K562 (cell line): ENCODE data around the gene PPP4R1. TPM values are rescaled to one million over a fixed set of nuclear protein-coding genes. Genes with fewer than 3 reads are reported as not detected.

Source experiments
- ETS1 ChIP-seq: conservative IDR thresholded peaks from 2 replicates; pipeline ENCODE4 v1.6.1; 2011; ENCODE audit warnings: low read depth, mild to moderate bottlenecking, low read length; ENCODE audit not compliant: control insufficient read depth
- KAT7 ChIP-seq: sonication (generic); formaldehyde crosslinking; IDR thresholded peaks from 2 replicates; pipeline ENCODE4 v1.8.0; 2022; ENCODE audit warnings: missing genetic modification reagents, mild to moderate bottlenecking, borderline replicate concordance
- KDM5B ChIP-seq: fragments of 200-600 bp; sonication (generic); IDR thresholded peaks from 2 replicates; pipeline ENCODE4 v1.6.1; 2012; ENCODE audit warnings: low read depth, mild to moderate bottlenecking, moderate library complexity, low read length, control low read depth, inconsistent platforms; ENCODE audit not compliant: insufficient replicate concordance
- PTTG1 ChIP-seq: fragments of 450-650 bp; IDR thresholded peaks from 2 replicates; pipeline ENCODE4 v1.6.1; 2016; ENCODE audit warnings: low read depth, mild to moderate bottlenecking, missing genetic modification characterization, missing compliant biosample characterization
- ZC3H8 ChIP-seq: fragments of 450-650 bp; IDR thresholded peaks from 2 replicates; pipeline ENCODE4 v1.6.1; 2017
- ZNF165 ChIP-seq: fragments of 250-450 bp; sonication (Bioruptor Pico); IDR thresholded peaks from 2 replicates; pipeline ENCODE4 v1.4.0; 2020; ENCODE audit warnings: borderline replicate concordance
- polyA plus RNA-seq, 8 experiments: library from polyadenylated mRNA; depleted of rRNA in 4 of 8; stranded (reverse) in 5 of 8; unstranded in 3 of 8; fragments of >200 nt; fragmentation: Nextera tagmentation in 2 of 8; fragmentation: Illumina TruSeq in 1 of 8; extraction: Ambion mirVana in 2 of 8; extraction: Trizol in 1 of 8; gene quantifications; 2 replicates each; pipeline versions ENCODE4 v1.2.1 to v1.2.3, GENCODE V29; 2011 to 2014; ENCODE audit warnings: inconsistent platforms in 1 of 8, missing spikeins in 1 of 8
- total RNA-seq, 7 experiments: library from RNA; depleted of rRNA in 6 of 7; stranded (reverse); fragments of >200 nt in 6 of 7; fragmentation: Illumina TruSeq in 2 of 7; extraction: Trizol in 2 of 7; gene quantifications; 2 replicates each; pipeline versions ENCODE4 v1.2.1 to v1.2.3, GENCODE V29; 2011 to 2021; ENCODE audit warnings: low replicate concordance in 1 of 7
- TF ChIP-seq, protein P1 (sequence below): fragments of 250-450 bp; sonication (Bioruptor Pico); IDR thresholded peaks from 2 replicates; pipeline ENCODE4 v1.4.0; 2020
- TF ChIP-seq, protein P2 (sequence below): fragments of 450-650 bp; IDR thresholded peaks from 2 replicates; pipeline ENCODE4 v1.6.1; 2016
- TF ChIP-seq, protein P3 (sequence below): fragments of 250-450 bp; sonication (Bioruptor Pico); IDR thresholded peaks from 2 replicates; pipeline ENCODE4 v1.5.0; 2020; ENCODE audit warnings: mild to moderate bottlenecking
- TF ChIP-seq, protein P4 (sequence below): fragments of 450-650 bp; IDR thresholded peaks from 2 replicates; pipeline ENCODE4 v1.6.1; 2016; ENCODE audit warnings: antibody characterized with exemption

PPP4R1 gene
- total and polyA plus RNA-seq, 9 of the 15 experiments (the other 6 are each of a cell fraction or from before 2014, with no cell fraction given) = 23.5 to 136 (median 84.5) TPM

DNA sequence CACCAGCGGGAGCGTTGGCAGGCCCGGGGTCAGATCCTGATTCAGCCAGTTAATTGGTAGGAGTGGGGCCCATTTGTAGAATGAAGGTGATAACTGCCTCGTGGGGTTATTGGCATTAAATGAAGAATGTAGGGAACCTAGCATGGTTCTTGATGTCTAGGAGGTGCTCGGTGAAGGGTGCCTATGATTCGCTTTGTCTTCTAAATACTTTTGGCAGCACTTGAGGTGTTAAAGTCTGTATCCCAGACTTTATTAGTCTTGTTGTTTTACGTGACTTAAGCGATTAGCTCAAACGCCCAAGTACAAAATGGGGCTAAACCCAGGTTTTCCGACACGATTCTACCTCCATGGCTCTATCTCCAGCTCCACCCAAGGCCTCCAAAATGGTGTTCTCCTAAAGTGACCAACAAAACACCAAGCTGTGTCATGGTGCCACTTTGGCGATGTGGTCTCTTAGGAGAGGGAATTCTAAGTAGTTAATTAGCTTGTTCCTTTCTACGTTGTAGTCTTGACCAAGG, 980 bp upstream of the PPP4R1 start (continued):
- TF ChIP-seq, protein P1, sequence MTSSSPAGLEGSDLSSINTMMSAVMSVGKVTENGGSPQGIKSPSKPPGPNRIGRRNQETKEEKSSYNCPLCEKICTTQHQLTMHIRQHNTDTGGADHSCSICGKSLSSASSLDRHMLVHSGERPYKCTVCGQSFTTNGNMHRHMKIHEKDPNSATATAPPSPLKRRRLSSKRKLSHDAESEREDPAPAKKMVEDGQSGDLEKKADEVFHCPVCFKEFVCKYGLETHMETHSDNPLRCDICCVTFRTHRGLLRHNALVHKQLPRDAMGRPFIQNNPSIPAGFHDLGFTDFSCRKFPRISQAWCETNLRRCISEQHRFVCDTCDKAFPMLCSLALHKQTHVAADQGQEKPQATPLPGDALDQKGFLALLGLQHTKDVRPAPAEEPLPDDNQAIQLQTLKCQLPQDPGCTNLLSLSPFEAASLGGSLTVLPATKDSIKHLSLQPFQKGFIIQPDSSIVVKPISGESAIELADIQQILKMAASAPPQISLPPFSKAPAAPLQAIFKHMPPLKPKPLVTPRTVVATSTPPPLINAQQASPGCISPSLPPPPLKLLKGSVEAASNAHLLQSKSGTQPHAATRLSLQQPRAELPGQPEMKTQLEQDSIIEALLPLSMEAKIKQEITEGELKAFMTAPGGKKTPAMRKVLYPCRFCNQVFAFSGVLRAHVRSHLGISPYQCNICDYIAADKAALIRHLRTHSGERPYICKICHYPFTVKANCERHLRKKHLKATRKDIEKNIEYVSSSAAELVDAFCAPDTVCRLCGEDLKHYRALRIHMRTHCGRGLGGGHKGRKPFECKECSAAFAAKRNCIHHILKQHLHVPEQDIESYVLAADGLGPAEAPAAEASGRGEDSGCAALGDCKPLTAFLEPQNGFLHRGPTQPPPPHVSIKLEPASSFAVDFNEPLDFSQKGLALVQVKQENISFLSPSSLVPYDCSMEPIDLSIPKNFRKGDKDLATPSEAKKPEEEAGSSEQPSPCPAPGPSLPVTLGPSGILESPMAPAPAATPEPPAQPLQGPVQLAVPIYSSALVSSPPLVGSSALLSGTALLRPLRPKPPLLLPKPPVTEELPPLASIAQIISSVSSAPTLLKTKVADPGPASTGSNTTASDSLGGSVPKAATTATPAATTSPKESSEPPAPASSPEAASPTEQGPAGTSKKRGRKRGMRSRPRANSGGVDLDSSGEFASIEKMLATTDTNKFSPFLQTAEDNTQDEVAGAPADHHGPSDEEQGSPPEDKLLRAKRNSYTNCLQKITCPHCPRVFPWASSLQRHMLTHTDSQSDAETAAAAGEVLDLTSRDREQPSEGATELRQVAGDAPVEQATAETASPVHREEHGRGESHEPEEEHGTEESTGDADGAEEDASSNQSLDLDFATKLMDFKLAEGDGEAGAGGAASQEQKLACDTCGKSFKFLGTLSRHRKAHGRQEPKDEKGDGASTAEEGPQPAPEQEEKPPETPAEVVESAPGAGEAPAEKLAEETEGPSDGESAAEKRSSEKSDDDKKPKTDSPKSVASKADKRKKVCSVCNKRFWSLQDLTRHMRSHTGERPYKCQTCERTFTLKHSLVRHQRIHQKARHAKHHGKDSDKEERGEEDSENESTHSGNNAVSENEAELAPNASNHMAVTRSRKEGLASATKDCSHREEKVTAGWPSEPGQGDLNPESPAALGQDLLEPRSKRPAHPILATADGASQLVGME (CRISPR knock-in tag) = 0 out of 2 replicates have a peak, but pooled peaks have one; percentile 6
- TF ChIP-seq ZC3H8 (no peak), ZNF165 (CRISPR knock-in tag) (no peak), KAT7 (no peak), ETS1 (no peak), PTTG1 (tag) (no peak), KDM5B (peak; percentile 24)
- TF ChIP-seq, protein P2, sequence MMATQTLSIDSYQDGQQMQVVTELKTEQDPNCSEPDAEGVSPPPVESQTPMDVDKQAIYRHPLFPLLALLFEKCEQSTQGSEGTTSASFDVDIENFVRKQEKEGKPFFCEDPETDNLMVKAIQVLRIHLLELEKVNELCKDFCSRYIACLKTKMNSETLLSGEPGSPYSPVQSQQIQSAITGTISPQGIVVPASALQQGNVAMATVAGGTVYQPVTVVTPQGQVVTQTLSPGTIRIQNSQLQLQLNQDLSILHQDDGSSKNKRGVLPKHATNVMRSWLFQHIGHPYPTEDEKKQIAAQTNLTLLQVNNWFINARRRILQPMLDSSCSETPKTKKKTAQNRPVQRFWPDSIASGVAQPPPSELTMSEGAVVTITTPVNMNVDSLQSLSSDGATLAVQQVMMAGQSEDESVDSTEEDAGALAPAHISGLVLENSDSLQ = no peak
- TF ChIP-seq, protein P3, sequence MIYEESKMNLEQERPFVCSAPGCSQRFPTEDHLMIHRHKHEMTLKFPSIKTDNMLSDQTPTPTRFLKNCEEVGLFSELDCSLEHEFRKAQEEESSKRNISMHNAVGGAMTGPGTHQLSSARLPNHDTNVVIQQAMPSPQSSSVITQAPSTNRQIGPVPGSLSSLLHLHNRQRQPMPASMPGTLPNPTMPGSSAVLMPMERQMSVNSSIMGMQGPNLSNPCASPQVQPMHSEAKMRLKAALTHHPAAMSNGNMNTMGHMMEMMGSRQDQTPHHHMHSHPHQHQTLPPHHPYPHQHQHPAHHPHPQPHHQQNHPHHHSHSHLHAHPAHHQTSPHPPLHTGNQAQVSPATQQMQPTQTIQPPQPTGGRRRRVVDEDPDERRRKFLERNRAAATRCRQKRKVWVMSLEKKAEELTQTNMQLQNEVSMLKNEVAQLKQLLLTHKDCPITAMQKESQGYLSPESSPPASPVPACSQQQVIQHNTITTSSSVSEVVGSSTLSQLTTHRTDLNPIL (CRISPR knock-in tag) = no peak
- TF ChIP-seq, protein P4, sequence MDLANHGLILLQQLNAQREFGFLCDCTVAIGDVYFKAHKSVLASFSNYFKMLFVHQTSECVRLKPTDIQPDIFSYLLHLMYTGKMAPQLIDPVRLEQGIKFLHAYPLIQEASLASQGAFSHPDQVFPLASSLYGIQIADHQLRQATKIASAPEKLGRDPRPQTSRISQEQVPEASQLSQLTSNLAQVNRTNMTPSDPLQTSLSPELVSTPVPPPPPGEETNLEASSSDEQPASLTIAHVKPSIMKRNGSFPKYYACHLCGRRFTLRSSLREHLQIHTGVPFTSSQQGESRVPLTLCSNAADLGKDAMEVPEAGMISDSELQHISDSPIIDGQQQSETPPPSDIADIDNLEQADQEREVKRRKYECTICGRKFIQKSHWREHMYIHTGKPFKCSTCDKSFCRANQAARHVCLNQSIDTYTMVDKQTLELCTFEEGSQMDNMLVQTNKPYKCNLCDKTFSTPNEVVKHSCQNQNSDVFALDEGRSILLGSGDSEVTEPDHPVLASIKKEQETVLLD = peak; percentile 25; the same call in 1 of the 2 replicates
